GM06990 (cell line): ENCODE data around the gene SORBS1.

Experiments used
- DNase-seq: peaks from one replicate; pipeline ENCODE4 v3.0.0-alpha.2; 2011; ENCODE audit not compliant: insufficient read length; ENCODE audit errors: extremely low read depth
- H3K27me3 ChIP-seq: replicated peaks from 2 replicates; pipeline ENCODE4 v1.6.0; 2011; ENCODE audit warnings: low read length; ENCODE audit not compliant: control insufficient read depth, insufficient read depth
- H3K36me3 ChIP-seq: 2 replicates; pipeline ENCODE4 v1.5.1; 2011; ENCODE audit warnings: low read length; ENCODE audit not compliant: control insufficient read depth, insufficient read depth
- H3K4me3 ChIP-seq: replicated peaks from 2 replicates; pipeline ENCODE4 v1.5.1; 2011; ENCODE audit warnings: low read depth, mild to moderate bottlenecking, control low read depth, low read length
- CTCF ChIP-seq: IDR thresholded peaks from 2 replicates; pipeline ENCODE4 v1.5.1; 2011; ENCODE audit warnings: low read length, control low read depth, mild to moderate bottlenecking, inconsistent platforms; ENCODE audit not compliant: insufficient read depth, poor library complexity, severe bottlenecking

Gene SORBS1

DNA sequence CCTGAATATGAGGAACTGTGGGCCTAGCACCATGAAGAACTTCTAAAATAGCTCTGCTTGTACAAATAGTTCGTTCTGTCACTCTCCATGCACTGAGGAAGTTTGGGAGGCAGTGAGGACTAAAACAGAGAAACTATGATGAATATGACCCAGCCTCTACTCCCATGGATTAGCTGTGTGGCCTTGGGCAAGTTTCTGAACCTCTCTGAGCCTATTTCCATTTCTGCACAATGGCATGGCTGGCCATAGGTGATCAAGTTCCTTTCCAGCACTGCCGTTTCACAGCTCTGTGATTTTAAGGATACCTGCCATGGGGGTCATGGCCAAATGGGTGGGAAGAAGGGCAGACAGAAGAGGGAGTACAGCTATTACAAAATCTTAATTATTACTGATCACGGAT, 57.6 kb downstream of the SORBS1 start:
- DNase-seq, result no peak
- Histone ChIP-seq H3K27me3 (no peaks in the 10 kb centered on the region; the same call in 1 of the 2 replicates), H3K36me3 (no peaks in the 10 kb centered on the region), H3K4me3 (no peak overlapping the region)
- TF ChIP-seq CTCF, result no peak

GRCh38 chr10:95503001-95503400, 58.2 kb downstream of the SORBS1 start:
- no peak for TF ChIP-seq CTCF
- no peak for DNase-seq
- no peaks in the 10 kb centered on the region; the same call in 1 of the 2 replicates for H3K27me3 ChIP-seq
- H3K36me3 ChIP-seq, result no peaks in the 10 kb centered on the region
- no peak overlapping the region for H3K4me3 ChIP-seq

- Histone ChIP-seq H3K4me3 (no peak overlapping the region), H3K27me3 (no peaks in the 10 kb centered on the region; the same call in none of the 2 replicates), H3K36me3 (no peaks in the 10 kb centered on the region)
- TF ChIP-seq CTCF, result no peak
- DNase-seq, result no peak
These were observed 58.8 kb downstream of the SORBS1 start for GRCh38 chr10:95502377-95502776.

GRCh38 chr10:95501203-95502094, 59.7 kb downstream of the SORBS1 start:
- Histone ChIP-seq H3K36me3 (no peaks in the 10 kb centered on the region), H3K27me3 (no peaks in the 10 kb centered on the region; the same call in none of the 2 replicates), H3K4me3 (no peak overlapping the region)
- no peak for TF ChIP-seq CTCF
- no peak for DNase-seq

- no peaks in the 10 kb centered on the region; the same call in none of the 2 replicates for H3K27me3 ChIP-seq
- no peak overlapping the region for H3K4me3 ChIP-seq
- no peak for DNase-seq
- no peak for TF ChIP-seq CTCF
- H3K36me3 ChIP-seq, result no peaks in the 10 kb centered on the region
These were observed 60.5 kb downstream of the SORBS1 start for GRCh38 chr10:95500649-95501048.

GRCh38 chr10:95500097-95500496, 61.1 kb downstream of the SORBS1 start:
- no peaks in the 10 kb centered on the region for H3K36me3 ChIP-seq
- no peak overlapping the region for H3K4me3 ChIP-seq
- no peak for DNase-seq
- no peak for TF ChIP-seq CTCF
- no peaks in the 10 kb centered on the region; the same call in none of the 2 replicates for H3K27me3 ChIP-seq
